HG03439 (cell line): Measurements from ENCODE around the gene SNX14.
"Not testable (repeated sequence)": the region's sequence is repeated elsewhere in the genome, so short reads cannot be mapped to it uniquely, and the experiment has no call there.

Experiments
- ATAC-seq: cut with Tn5 transposase; IDR thresholded peaks from one replicate; pipeline ENCODE4 v1.9.1; 2021; ENCODE audit warnings: mild to moderate bottlenecking, moderate library complexity; ENCODE audit not compliant: unreplicated experiment

Gene SNX14

GRCh38 chr6:85524281-85524680 lies 69.4 kb downstream of the SNX14 start:
- not testable (repeated sequence) for ATAC-seq

GRCh38 chr6:85516168-85516567 lies 77.5 kb downstream of the SNX14 start:
- no peak for ATAC-seq

- ATAC-seq: no peak
Measured at GRCh38 chr6:85506441-85507093, 87.1 kb downstream of the SNX14 start.

- no peak for ATAC-seq
Measured at GRCh38 chr6:85498596-85499258, 94.9 kb downstream of the SNX14 start.

- ATAC-seq: no peak
Measured at GRCh38 chr6:85496856-85497255, 96.8 kb downstream of the SNX14 start.

- ATAC-seq: no peak
Measured at GRCh38 chr6:85496009-85496579, 97.6 kb downstream of the SNX14 start.

- no peak for ATAC-seq
Measured at GRCh38 chr6:85494547-85495536, 98.8 kb downstream of the SNX14 start.

- ATAC-seq: no peak
Measured at GRCh38 chr6:85493389-85493788, 100.3 kb downstream of the SNX14 start.

GRCh38 chr6:85490516-85491248 lies 103.0 kb downstream of the SNX14 start:
- no peak for ATAC-seq

- no peak for ATAC-seq
Measured at GRCh38 chr6:85484948-85485347, 108.7 kb downstream of the SNX14 start.

GRCh38 chr6:85483846-85484245 lies 109.8 kb downstream of the SNX14 start:
- no peak for ATAC-seq

GRCh38 chr6:85482905-85483700 lies 110.6 kb downstream of the SNX14 start:
- peak; percentile 94 for ATAC-seq

- ATAC-seq: no peak
Measured at GRCh38 chr6:85482206-85482904, 111.3 kb downstream of the SNX14 start.

- ATAC-seq: no peak
Measured at GRCh38 chr6:85479208-85479607, 114.5 kb downstream of the SNX14 start.

- ATAC-seq: no peak
Measured at GRCh38 chr6:85476532-85476931, 117.1 kb downstream of the SNX14 start.

GRCh38 chr6:85473748-85474147 lies 119.9 kb downstream of the SNX14 start:
- no peak for ATAC-seq

- ATAC-seq: no peak
Measured at GRCh38 chr6:85472744-85473143, 120.9 kb downstream of the SNX14 start.

GRCh38 chr6:85470023-85470410 lies 123.6 kb downstream of the SNX14 start:
- ATAC-seq: no peak
